Colon (tissue), 2 donors: ENCODE results near the gene UNC13B.
A peak's percentile ranks its signal among the peaks of the same experiment; 100 is the strongest.

Source experiments
- FAIRE-seq: peaks from 2 replicates; lab custom pipeline; 2012; peaks lifted over from hg19 to GRCh38; lab: Jason Lieb, UNC
- donor health status: control.
- donor health status: control.

UNC13B gene

GRCh38 chr9:35338086-35338485, 176.3 kb downstream of the UNC13B start:
- FAIRE-seq: no peak

- FAIRE-seq: no peak
These were observed 176.9 kb downstream of the UNC13B start for GRCh38 chr9:35338561-35339274.

GRCh38 chr9:35340046-35340445, 178.2 kb downstream of the UNC13B start:
- no peak for FAIRE-seq

GRCh38 chr9:35341021-35341420, 179.2 kb downstream of the UNC13B start:
- no peak for FAIRE-seq

- no peak for FAIRE-seq
These were observed 179.8 kb downstream of the UNC13B start for GRCh38 chr9:35341585-35341984.

- FAIRE-seq: no peak
These were observed 180.6 kb downstream of the UNC13B start for GRCh38 chr9:35342221-35342958.

- FAIRE-seq: no peak
These were observed 186.3 kb downstream of the UNC13B start for GRCh38 chr9:35348109-35348508.

GRCh38 chr9:35349287-35349990, 187.6 kb downstream of the UNC13B start:
- FAIRE-seq: no peak

- no peak for FAIRE-seq
These were observed 188.4 kb downstream of the UNC13B start for GRCh38 chr9:35350212-35350611.

- FAIRE-seq: no peak
These were observed 189.2 kb downstream of the UNC13B start for GRCh38 chr9:35350827-35351549.

- no peak for FAIRE-seq
These were observed 192.0 kb downstream of the UNC13B start for GRCh38 chr9:35353731-35354365.

- no peak for FAIRE-seq
These were observed 194.1 kb downstream of the UNC13B start for GRCh38 chr9:35355939-35356338.

GRCh38 chr9:35357116-35357515, 195.3 kb downstream of the UNC13B start:
- FAIRE-seq: peak; percentile 55

GRCh38 chr9:35357826-35358225, 196.0 kb downstream of the UNC13B start:
- no peak for FAIRE-seq

GRCh38 chr9:35364817-35365585, 203.2 kb downstream of the UNC13B start:
- FAIRE-seq: no peak

GRCh38 chr9:35366627-35367026, 204.8 kb downstream of the UNC13B start:
- FAIRE-seq: no peak

- no peak for FAIRE-seq
These were observed 205.6 kb downstream of the UNC13B start for GRCh38 chr9:35367451-35367850.

GRCh38 chr9:35370241-35370640, 208.4 kb downstream of the UNC13B start:
- no peak for FAIRE-seq

GRCh38 chr9:35374436-35374835, 212.6 kb downstream of the UNC13B start:
- no peak for FAIRE-seq

- FAIRE-seq: no peak
These were observed 213.1 kb downstream of the UNC13B start for GRCh38 chr9:35374910-35375309.

- FAIRE-seq: no peak
These were observed 218.2 kb downstream of the UNC13B start for GRCh38 chr9:35380039-35380438.
